ENCODE measurements around the gene IGF2R.
A peak's percentile ranks its signal among the peaks of the same experiment; 100 is the strongest.

IGF2R gene

DNA sequence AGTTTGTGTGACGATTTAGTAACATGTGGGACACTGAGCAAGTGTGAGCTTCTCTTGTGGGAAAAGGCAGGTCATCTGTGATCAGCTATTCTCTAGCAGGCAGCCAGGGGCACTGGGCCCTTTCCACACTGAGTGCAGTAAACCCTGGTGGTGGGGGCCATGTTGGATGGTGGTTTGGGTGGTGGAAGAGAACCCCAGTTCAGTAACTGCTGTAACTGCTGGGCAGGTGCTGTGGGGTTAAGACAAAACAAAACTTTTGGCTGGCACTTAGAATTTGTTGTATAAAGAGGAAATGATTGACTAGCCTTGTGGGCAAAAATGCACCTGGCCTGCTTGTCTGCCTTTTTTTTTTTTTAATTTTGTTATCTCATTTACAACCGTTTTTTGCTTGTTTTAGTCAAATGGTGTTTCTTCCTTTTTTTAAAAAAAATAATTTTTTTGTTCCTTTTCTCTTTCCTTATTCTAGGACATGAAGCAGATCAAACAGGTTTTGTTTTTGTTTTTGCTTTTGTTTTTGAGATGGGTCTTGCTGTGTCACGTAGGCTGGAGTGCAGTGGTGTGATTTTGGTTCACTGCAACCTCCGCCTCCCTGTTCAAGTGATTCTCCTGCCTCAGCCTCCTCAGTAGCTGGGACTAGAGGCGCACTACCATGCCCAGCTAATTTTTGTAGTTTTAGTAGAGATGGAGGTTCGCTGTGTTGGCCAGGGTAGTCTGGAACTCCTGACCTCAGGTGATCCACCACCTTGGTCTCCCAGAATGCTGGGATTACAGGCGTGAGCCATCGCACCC is 59.8 kb downstream of the IGF2R start:
- peak; percentile 47 for DNase-seq

DNA sequence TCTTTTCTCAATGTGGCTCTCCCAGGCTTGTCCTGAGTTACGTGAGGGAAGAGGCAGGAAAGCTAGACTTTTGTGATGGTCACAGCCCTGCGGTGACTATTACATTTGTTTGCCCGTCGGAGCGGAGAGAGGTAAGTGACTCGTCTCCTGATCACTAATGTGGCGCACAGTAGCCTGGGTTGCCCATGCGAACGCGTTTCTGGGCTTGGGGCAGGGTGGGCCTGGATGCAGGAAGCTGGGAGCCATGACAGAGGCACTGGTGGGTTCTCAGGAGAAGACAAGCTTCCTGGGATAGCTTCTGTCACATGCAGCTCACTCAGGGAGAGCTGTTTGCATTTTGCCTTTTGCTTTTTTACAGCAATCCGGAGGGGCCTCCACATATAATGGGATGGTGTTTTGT is 60.6 kb downstream of the IGF2R start:
- no peak for DNase-seq

DNA sequence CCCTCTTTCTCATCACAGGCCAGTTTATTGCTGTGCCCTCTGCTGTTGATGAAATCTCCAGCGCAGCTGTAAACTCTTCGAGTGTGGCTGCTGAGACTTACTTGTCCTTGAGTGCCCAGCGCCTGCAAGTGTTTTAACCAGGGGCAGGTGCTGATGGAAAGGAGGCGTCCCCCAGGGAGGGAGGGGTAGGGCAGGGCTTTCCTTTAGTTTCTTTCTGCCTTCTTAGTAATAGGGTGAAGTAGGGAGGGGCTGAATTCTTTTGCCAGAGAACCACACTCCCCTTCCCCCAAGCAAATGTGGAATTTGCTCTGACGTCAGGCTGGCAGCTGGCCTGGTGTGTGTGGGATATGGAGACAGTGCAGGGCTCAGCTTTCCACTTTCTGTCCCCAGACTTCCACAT is 61.2 kb downstream of the IGF2R start:
- no peak for DNase-seq

DNA sequence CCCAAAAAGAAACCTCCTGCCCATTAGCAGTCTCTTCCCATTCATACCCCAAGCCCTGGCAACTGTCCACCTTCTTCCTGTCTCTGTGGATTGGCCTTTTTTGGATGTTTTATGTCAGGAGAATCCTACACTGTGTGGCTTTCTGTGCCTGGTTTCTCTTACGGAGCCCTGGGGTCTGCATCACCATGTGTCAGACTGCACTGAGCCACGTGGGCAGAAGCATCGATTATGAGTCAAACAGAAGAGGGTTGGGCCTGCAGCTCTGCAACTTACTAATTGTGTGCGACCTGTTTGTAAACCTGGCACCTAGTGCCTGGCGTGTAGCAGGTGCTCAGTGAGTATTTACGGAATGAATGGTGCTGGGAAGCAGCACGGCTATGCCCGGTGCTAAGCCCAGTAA is 62.6 kb downstream of the IGF2R start:
- no peak for DNase-seq

DNA sequence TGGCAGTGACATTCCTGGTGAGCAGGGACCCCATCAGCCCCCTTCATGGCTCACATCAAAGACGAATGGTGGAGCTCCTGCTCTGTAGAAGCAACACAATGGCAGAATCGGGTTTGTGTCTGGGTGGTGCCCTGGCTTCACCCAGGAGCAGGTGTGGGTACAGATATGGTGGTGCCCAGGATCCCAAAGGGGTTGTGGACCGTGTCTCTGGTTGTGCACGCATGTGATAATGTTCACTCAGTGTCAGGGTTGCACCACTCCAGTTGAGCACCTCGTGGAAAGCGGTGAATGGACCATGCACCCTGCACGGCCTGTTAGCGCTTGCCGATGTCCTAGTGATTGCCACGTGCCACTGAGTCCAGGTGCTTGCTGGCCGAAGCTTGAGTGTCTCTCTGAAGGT is 63.0 kb downstream of the IGF2R start:
- DNase-seq, result no peak

DNA sequence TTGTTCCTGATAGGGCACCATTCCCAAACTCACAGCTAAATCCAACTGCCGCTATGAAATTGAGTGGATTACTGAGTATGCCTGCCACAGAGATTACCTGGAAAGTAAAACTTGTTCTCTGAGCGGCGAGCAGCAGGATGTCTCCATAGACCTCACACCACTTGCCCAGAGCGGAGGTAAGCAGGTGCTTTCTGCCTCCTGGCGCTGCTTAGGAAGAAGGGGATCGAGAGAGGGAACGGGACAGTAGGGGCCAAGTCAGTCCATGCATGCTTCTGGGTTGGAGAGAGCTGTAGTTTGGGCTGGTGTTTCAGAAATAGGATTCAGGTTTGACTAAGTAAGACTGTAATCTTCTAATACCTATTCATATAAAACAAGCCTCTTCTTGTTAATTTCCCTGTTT is 63.7 kb downstream of the IGF2R start:
- no peak for DNase-seq

DNA sequence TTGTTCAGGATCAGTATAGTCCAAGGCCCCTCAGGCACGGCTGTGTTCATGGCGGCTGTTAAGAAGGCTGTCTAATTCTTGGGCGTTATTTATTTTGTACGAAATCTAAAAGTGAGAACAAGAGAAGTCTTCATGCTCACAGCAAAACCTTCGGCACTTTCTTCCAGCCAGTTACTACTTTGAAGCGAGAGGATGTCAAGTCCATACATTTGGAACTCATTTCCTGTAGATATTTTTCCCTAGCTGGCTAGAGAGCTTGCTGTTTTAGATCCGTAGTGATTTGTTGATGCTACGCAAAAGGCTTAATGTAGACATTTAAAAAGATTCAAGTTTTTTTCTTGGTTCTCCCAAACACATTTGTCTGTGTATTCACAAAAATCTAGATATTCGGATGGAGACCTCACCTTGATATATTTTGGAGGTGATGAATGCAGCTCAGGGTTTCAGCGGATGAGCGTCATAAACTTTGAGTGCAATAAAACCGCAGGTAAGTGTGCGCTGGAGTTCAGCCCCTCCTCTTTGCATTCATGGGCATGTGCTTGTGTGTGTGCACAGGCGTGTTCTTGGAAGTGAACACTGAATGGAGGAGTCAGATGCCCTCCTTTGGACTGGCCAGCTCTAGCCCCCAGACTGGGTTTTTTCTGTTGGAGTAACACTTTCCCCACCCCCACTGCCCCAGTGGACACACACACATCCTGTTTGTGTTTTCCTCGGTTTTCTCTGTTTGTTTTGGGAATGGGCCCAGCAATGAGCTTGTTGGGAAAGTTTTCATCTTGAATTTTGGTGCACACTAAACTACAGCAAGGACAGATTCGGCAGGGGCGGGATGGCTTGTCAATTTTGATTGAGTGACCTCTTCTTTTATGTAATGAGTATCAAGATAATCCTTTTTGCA is 65.4 kb downstream of the IGF2R start:
- DNase-seq, result no peak

DNA sequence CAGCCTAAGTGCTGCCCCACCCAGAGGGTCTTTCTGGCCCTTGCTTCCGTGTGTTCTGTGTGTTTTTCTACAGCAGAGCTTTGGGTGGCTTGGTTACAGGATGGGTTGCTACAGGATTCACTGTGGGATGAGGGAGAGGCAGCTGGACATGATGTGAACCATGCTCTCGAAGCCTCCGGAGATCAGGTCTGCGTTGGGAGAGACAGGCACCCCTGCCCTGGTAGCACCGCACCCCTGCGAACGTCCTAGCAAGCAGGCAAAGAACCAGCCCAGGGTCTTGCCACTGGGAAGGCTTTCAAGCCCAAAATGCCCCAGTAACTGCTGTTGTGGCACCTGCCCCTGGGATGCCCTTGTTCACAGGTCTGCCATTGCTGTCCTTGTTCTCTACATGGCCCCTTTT is 66.4 kb downstream of the IGF2R start:
- DNase-seq, result no peak

DNA sequence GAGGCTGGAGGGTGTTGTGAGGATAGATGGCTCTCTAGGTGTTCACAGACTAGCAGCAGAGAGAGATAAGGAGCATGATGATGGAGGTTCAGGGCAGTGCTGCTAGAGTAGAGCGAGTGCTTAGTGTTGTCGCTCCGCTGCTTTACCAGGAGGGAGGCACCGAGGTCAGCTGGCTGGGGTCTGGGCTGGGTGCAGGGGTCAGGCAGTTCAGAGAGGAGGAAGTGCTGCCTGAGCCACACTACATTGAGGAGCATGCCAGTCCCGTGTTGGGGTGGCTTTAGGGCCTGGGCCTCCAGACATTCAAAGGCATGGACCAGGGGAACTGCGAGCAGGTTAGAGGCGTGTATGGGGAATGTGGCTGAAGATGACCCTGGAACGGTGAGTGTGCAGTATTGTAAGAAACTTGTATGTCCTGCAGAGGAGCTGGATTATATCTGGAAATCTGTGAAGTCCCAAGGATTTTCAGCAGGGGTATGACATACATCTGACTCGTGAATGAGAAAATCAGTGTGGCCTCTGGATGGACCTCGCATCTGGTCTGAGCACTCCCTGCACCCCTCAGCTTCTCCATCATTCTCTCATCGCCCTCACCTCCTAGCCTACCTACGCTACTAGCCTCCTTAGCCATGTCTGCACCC is 66.9 kb downstream of the IGF2R start:
- DNase-seq, result no peak

DNA sequence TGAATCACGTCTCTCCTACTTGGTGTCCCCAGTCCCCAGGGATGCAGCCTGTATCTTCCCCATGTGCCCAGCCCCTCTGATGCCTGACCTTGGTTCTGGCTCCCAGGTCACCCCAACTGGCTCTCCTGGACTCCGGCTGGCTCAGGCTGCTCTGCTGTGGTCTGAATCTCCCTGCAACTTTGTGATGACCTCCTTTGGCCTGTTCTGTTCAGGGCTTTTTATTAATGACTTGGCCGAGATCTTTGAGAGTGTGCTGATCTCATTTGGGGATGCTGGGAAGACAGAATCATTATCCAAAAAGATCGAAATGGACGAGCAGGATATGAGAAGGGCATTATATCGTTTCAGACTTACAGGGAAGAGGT is 67.4 kb downstream of the IGF2R start:
- no peak for DNase-seq

DNA sequence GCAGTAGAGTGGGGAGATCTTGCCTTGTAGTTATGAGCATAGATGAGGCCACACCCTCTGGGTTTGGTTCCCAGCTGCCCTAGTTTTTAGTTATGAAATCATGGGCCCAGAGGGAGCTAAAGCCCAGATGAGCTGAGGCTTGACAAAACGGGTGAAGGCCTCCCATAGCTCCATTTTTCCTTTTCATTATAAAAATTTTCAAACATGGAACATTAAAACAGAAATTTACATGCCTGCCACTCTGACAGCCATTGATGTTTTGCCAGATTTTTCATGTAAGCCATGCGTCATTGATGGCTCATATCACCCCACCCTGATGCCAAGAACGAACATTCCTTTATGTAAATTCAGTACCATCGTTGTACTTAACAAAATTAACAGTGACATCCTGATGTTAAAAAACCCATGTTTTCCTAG is 67.9 kb downstream of the IGF2R start:
- DNase-seq, result no peak

DNA sequence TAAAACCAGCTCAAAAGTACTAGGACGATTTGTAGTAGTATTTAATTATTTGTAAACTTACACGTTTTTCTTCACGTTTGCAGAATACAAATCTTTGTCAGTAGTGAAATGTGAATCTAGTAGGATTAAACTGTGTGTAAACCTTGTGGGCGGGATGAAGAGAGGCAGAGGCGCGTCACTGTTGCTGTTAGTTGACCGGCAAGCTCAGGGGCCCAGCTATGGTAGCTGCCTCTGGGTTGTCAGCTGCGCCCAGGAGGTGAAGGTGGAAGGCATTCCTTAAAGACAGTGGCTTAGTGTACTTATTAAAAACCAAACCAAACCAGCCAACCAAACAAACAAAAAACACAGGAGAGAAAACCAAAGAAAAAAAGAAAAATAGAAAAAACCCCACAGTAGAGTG is 69.6 kb downstream of the IGF2R start:
- no peak for DNase-seq

DNA sequence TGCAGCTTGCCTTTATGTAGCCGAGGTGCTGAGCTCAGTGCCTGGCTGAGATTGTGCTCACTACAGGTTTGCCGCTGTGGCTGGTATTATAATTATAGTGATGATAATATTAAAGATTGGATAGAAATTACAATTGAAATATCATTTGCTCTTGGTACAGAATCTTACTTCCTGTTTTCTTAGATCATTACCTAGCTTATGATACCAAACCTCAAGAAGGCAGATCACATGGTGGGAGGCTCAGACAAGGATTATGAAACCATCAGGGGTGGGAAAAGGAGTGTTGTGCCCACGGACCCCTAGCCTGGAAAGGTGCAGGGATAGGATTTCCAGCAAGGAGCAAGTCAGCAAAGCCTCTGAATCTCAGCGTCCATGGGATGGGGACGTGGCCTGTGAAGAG is 70.6 kb downstream of the IGF2R start:
- no peak for DNase-seq

DNA sequence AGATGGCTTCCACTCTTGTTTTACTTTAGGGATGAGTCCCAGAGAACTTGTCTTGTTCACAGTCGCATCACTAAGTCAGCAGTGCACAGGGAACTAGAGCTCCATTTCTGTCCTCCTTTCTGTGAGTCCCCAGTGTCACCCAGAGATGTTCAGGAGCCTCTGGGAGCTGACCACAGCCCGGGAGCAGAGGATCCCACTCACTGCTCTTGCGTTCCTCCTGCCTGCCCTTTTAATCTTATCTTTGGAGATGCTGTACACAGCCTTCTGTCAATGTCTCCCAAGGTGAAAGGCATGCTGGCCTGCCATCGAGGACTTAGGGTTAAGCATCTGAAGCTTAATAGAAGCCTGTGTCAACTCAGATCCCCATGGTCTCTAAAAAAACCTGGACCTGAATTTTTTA is 71.2 kb downstream of the IGF2R start:
- no peak for DNase-seq

DNA sequence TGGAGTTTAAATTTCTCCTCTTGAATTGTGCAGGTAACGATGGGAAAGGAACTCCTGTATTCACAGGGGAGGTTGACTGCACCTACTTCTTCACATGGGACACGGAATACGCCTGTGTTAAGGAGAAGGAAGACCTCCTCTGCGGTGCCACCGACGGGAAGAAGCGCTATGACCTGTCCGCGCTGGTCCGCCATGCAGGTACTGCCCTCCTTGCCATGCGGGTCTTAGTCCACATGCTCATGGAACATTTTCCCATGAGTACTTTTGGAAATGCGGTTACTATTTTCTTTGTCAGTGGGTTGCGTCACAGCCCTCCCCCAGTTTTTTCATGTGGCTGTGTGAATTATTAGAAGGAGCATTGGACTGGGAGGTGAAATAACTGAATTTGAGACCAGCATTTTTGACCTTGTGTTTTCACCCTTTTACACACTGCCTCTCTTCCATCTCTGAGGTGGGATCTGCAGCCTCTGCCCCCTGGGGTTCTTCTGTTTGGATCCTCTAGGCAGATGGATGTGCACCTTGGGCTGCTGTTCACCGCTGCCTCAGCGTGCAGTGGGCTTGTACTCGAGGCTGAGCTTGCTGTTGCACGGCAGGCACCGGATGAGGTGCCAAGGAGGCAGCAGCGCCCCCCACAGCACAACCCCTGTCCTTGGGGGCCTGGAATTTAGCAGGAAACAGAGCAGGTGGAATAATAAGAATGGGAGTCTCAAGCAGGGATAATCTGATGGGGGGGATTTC is 71.8 kb downstream of the IGF2R start:
- DNase-seq, result no peak

DNA sequence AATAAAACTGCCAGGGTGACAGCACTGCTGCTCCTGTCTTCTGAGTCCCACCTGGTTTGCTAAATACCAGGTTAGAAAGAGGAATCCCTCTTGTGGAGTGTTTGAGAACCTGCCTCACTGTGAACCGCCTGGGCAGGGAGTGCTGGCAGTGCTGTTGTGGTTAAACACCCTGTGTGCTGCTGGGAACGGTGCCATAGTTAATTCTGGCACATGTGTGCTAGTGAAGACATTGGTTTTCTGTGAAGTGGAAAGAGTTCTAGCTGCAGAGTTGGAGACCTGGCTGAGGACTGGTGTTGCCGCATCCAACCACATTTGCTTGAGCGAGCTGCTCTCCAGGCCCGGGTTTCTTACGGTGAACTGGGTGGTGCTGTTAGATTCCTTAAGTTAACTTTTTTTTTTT is 72.7 kb downstream of the IGF2R start:
- no peak for DNase-seq

DNA sequence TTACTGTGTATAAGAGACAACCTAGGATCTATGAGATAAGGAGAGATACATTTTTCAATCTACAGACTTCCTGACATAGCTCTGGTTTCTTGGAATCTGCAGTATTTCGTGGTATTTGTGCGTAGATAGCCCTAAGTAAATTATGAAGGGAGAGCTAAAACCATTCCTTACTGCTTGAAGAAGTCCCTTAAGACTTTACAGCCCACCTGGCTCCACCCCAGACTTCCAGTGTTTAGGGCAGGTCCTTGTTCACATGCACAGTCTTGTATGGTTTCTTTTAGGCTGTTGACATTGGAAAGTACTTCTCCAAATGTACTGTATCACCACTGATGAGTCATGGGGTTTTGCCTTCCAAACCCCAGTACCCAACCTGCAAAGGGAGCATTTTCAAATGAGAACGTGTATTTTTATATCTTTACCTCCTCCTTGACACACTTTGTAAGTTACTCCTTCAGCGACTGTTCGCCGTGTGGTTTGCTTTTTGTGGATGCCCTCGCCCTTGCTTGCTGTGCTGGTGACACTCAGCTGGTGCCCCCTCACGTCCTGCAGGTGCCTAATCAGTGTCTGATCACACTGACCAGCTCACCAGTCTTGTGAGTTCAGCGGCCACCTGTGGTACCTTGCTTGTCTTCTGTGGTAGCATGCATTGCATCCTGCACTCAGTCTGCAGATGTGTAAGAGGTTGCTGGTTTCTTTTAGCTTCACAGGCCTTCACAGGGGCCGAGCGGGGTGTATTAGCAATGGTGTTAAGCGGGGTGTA is 73.3 kb downstream of the IGF2R start:
- no peak for DNase-seq

DNA sequence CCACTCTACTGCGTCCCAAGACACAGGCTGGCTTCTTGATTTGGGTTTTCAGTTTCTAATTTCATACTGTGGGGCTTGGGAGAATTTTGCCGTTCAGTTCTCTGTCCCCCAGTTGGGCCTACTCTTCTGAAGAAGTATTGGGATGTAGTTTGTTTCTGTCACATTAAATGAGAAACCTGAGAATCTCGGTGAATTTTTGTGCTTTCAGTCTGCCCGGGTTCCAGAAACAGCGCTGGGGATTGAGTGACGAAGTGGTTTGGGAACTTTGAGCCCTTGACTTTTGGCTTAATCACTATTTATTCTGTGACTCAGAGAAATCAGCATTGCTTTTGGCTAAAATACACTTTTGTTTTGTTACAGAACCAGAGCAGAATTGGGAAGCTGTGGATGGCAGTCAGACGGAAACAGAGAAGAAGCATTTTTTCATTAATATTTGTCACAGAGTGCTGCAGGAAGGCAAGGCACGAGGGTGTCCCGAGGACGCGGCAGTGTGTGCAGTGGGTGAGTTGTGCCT is 74.0 kb downstream of the IGF2R start:
- DNase-seq, result no peak

DNA sequence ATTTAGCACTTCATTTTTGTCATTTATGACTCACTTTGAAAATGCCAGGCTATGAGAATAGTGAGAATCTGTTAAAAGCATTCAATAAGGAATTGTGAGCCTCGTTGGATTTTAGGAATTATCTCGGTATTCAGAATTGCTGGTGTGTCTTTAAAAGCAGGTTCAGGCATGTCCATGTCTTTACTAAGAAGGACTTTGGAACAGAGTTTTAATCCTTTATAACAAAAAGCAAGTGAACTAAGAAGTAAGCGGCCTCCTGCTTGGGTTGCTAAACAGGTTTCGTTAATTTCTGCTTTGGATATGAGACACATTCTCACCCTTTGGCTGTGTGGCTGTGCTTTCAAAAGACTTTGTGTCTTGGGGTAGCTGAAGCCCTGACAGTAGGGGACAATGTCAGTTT is 74.9 kb downstream of the IGF2R start:
- no peak for DNase-seq

DNA sequence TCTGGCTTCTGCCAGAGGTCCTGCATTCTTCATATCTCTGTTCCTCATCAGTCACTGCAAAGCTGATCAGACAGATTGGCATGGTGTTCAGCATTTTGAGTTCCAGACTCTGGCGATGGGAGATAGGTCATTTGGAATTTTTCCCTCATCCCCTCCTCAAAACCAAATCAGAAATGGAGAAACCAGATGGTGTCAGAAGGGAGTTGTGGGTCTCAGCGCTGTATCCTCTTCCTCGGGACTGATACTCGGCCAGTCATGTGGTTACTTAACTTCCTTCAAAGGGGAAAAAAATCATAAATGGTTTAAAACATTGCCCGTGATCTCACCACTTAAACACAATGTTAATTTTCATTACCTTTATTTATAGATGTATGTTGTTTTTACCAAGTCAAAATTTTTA is 75.8 kb downstream of the IGF2R start:
- no peak for DNase-seq

DNA sequence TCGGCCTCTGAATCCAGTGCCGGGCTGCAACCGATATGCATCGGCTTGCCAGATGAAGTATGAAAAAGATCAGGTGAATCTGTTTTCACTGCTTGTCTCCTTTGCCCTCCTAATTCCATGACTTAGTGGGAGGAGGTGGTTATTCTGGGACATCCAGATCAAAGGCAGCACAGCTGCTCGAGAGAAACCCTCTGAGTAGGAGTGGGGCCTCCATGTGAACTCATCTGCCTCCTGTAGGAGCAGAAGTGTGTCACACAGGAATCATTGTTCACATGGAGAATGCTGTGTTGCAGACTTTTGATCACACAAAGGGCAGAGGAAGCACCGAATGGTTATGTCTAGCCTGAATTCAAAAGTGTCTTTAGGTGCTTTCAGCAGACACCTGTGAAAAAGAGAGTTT is 79.6 kb downstream of the IGF2R start:
- DNase-seq, result no peak

DNA sequence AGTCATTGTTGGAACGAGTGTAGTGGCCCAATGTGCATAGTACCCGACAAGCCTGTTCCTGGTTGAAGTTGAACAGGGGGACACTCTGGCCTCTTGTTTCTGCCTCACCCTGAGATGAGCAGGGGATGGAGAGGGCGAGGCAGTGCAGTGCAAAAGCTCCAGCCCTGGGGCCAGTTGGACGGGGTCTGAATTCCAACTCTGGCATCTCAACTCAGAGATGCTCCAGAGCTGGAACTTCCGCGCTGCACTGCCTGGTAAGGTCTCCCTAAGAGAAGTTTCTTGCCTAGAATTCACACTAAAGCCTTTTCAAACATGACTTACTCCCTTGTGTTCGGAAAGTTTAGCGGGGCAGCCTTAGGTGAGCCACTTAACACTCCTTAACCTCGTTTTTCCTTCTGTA is 80.5 kb downstream of the IGF2R start:
- no peak for DNase-seq
